Adipocyte (in vitro differentiated cells): ENCODE data around the gene RASSF5.

Source experiments
- DNase-seq: peaks from one replicate; pipeline ENCODE4 v3.0.0-alpha.2; 2015; ENCODE audit warnings: low read depth
- H3K27me3 ChIP-seq: replicated peaks from 2 replicates; pipeline ENCODE4 v1.7.0; 2013; ENCODE audit warnings: mild to moderate bottlenecking, low read length, moderate library complexity; ENCODE audit not compliant: control insufficient read depth, insufficient read depth
- H3K36me3 ChIP-seq: 2 replicates; pipeline ENCODE4 v1.7.0; 2013; ENCODE audit warnings: low read length, mild to moderate bottlenecking, moderate library complexity; ENCODE audit not compliant: control insufficient read depth, insufficient read depth, severe bottlenecking
- H3K4me1 ChIP-seq: 2 replicates; pipeline ENCODE4 v1.7.0; 2013; ENCODE audit warnings: mild to moderate bottlenecking, low read length, moderate library complexity; ENCODE audit not compliant: control insufficient read depth, insufficient read depth
- H3K4me3 ChIP-seq: 2 replicates; pipeline ENCODE4 v1.7.0; 2013; ENCODE audit warnings: mild to moderate bottlenecking, low read length, moderate library complexity
- H3K9ac ChIP-seq: 2 replicates; pipeline ENCODE4 v1.7.0; 2013; ENCODE audit warnings: mild to moderate bottlenecking, low read length, moderate library complexity
- H3K9me3 ChIP-seq: 2 replicates; pipeline ENCODE4 v1.7.0; 2013; ENCODE audit warnings: mild to moderate bottlenecking, low read length, moderate library complexity; ENCODE audit not compliant: control insufficient read depth

RASSF5 gene

DNA sequence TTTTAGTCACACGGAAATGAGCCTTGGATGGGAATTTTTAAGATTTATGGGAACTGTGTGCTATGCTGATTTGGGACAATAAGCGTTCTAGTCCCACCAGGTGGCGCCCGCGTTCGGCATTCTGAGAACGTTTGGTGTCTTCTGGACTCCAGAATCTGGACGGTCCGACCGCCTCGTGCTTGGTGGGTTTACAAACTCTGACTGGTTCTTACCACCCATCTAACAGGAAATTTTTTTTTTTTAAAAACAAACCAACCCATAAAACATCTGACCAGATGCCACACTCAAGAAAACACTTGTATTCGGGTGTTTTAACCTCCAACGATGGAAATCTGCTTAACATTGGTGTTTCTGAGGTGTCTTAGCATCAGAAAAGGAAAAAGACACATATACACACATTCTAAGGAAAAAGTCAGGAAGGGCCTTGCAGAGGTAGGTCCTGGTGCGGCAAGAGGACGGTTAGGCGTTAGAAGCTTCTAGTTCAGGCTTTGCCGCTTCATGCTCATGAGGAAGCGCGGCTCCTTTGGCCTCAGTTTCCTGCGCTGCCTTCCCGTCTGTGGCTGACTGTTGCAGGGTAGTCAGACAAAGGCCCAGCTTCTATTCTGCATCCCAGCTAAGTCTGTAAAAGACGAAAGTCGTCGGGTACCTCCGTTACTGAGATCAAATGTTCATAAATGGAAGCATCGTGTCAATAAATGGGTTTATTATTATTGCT, 127.2 kb downstream of the RASSF5 start:
- Histone ChIP-seq H3K9ac (peak overlapping the region; percentile 89), H3K4me3 (peak overlapping the region; percentile 95), H3K27me3 (no peaks in the 10 kb centered on the region), H3K4me1 (peaks cover 44% of the 10 kb centered on the region), H3K9me3 (no peaks in the 10 kb centered on the region), H3K36me3 (no peaks in the 10 kb centered on the region)
- peak; percentile 99 for DNase-seq

DNA sequence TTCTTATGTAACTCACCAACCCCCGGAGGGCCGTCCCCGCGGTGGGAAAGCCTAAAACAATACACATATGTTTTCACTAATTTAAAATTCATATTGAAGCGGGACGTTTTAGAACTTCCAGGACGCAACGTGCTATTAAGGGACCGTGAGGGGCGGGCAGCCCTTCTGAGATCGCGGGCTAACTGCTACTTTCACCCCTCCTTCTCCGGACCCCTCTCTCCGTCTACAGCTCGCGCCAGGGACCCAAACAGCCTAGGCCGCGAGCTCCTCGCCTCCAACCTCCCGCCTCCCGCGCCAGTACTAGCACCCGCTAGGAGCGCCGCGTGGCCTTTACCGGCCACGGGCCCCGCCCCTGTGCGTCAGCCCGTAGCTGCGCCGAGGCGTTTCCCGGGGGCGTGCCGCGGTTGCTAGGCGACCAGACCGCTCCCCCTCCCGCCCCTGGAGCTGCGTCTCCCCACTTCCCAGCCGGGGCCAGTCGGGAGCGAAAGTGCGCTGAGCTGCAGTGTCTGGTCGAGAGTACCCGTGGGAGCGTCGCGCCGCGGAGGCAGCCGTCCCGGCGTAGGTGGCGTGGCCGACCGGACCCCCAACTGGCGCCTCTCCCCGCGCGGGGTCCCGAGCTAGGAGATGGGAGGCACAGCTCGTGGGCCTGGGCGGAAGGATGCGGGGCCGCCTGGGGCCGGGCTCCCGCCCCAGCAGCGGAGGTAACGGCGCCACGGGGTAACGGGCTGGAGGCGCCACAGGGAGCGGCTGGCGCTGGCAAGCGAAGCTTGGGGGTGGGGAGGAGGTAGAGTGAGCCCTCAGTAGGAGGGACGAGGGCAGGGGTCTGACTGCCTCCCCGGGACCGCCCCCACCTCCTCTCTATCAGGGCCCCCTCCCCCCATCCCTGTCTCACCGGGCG, 128.0 kb downstream of the RASSF5 start, which contains the start of gene DYRK3:
Gene DYRK3, plus strand, starts transcription at position 457 of the 898 bp plus-strand sequence. Its CDS starts 168 bp downstream, at position 625.
- Histone ChIP-seq H3K4me3 (peak within 1 kb of the TSS; percentile 95), H3K9me3 (no peaks in the 10 kb centered on the region), H3K4me1 (peaks cover 44% of the 10 kb centered on the region), H3K27me3 (no peaks in the 10 kb centered on the region), H3K9ac (peak within 1 kb of the TSS; percentile 89), H3K36me3 (no peaks in the 10 kb centered on the region)
- DNase-seq, result peak; percentile 98

DNA sequence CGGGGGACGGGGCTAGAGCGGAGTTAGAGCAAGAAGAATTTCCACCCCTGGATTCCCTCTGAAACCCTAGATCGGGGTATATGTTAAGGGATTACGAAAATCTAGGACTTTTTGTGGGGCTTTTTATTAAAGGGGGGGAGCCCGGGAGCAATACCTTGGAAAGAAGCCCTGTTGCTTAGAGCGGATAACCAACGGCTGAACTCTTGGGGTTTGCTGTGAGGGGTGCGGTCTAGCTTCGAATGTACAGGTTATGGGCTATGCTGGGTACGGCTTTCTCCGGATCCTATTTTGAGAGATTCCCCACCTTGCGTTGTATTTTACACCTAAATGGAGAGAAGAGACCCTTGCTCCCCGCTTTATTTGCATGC, 128.6 kb downstream of the RASSF5 start:
- Histone ChIP-seq H3K9me3 (no peaks in the 10 kb centered on the region), H3K36me3 (peaks cover 3% of the 10 kb centered on the region), H3K4me3 (peak overlapping the region; percentile 95), H3K9ac (peak overlapping the region; percentile 89), H3K4me1 (peaks cover 44% of the 10 kb centered on the region), H3K27me3 (no peaks in the 10 kb centered on the region)
- DNase-seq, result no peak

DNA sequence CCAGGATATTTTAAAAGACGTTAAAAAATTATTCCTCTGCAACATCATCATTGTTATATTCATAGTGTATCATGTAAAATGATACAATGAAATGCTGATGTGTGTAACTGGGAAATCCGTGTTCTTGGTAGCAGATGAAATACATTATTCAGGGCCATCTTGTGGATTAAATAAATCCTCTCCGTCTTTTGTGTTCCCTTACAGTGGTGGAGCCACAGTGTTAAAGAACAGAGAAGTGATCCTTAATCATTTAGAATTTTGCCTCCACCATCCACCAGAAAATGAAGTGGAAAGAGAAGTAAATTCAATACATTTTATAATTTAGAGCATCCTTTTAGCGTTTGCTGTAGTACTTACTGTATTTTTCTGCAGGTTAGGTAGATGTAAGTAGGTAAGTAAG, 129.3 kb downstream of the RASSF5 start:
- DNase-seq, result peak; percentile 31
- Histone ChIP-seq H3K4me1 (peaks cover 44% of the 10 kb centered on the region), H3K27me3 (no peaks in the 10 kb centered on the region), H3K4me3 (peak overlapping the region; percentile 95), H3K9ac (peak overlapping the region; percentile 89), H3K36me3 (peaks cover 5% of the 10 kb centered on the region), H3K9me3 (no peaks in the 10 kb centered on the region)

DNA sequence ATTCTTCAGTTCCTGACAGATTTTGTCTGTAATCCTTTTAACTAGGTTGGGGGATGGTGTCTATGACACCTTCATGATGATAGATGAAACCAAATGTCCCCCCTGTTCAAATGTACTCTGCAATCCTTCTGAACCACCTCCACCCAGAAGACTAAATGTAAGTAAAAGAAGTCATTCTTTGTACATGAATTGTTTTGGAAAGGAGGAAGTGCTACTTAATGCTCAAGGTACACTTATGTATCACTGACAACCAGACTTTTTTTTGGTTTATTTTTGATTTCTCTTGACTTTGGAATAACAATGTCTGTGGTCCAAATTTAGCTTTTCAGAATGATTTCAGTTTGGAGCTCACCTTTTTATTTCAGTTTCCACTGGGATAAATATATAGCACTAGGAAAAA, 130.3 kb downstream of the RASSF5 start:
- peak overlapping the region; percentile 95 for H3K4me3 ChIP-seq
- H3K27me3 ChIP-seq, result no peaks in the 10 kb centered on the region
- no peak for DNase-seq
- peak overlapping the region; percentile 89 for H3K9ac ChIP-seq
- H3K9me3 ChIP-seq, result no peaks in the 10 kb centered on the region
- H3K36me3 ChIP-seq, result peaks cover 5% of the 10 kb centered on the region
- peaks cover 44% of the 10 kb centered on the region for H3K4me1 ChIP-seq
